ENCODE results near the gene GEMIN4. TPM values are rescaled to one million over a fixed set of nuclear protein-coding genes. Genes with fewer than 3 reads are reported as not detected.

Gene GEMIN4
- total RNA-seq, 6 experiments from 2014 or later, result 21.0 to 27.7 (median 21.7) TPM

GRCh38 chr17:725084-725483 lies 27.0 kb downstream of the GEMIN4 start:
- Mint-ChIP-seq H3K9me3 (no peaks in the 10 kb centered on the region), H3K27me3 (ENCODE audit: insufficient read depth) (no peaks in the 10 kb centered on the region; the same call in 1 of the 2 replicates), H3K4me1 (ENCODE audit: low read depth) (no peaks in the 10 kb centered on the region), H3K27ac (no peak overlapping the region), H3K36me3 (ENCODE audit: low read depth) (no peaks in the 10 kb centered on the region), H3K4me3 (no peak overlapping the region)
- no peak for TF ChIP-seq CTCF (IDR thresholded peaks at IDR 0.05)
- no peak for DNase-seq

GRCh38 chr17:721540-721937 lies 30.5 kb downstream of the GEMIN4 start:
- DNase-seq, result no peak
- Mint-ChIP-seq H3K9me3 (no peaks in the 10 kb centered on the region), H3K4me3 (no peak overlapping the region), H3K36me3 (ENCODE audit: low read depth) (no peaks in the 10 kb centered on the region), H3K4me1 (ENCODE audit: low read depth) (0 out of 2 replicates have a peak, but pooled peaks cover 5% of the 10 kb centered on the region), H3K27ac (no peak overlapping the region), H3K27me3 (ENCODE audit: insufficient read depth) (no peaks in the 10 kb centered on the region; the same call in 1 of the 2 replicates)
- no peak for TF ChIP-seq CTCF (IDR thresholded peaks at IDR 0.05)

GRCh38 chr17:720706-721539 lies 31.1 kb downstream of the GEMIN4 start:
- Mint-ChIP-seq H3K27ac (no peak overlapping the region), H3K36me3 (ENCODE audit: low read depth) (no peaks in the 10 kb centered on the region), H3K4me3 (no peak overlapping the region), H3K4me1 (ENCODE audit: low read depth) (0 out of 2 replicates have a peak, but pooled peaks cover 5% of the 10 kb centered on the region), H3K9me3 (no peaks in the 10 kb centered on the region), H3K27me3 (ENCODE audit: insufficient read depth) (no peaks in the 10 kb centered on the region; the same call in 1 of the 2 replicates)
- TF ChIP-seq CTCF (IDR thresholded peaks at IDR 0.05), result no peak
- DNase-seq, result no peak

GRCh38 chr17:718075-718474 lies 34.0 kb downstream of the GEMIN4 start:
- no peak overlapping the region for H3K4me3 Mint-ChIP-seq
- peaks cover 17% of the 10 kb centered on the region for H3K4me1 Mint-ChIP-seq (ENCODE audit: low read depth)
- no peaks in the 10 kb centered on the region; the same call in 1 of the 2 replicates for H3K27me3 Mint-ChIP-seq (ENCODE audit: insufficient read depth)
- H3K9me3 Mint-ChIP-seq, result no peaks in the 10 kb centered on the region
- TF ChIP-seq CTCF (IDR thresholded peaks at IDR 0.05), result no peak
- no peak overlapping the region for H3K27ac Mint-ChIP-seq
- peaks cover 9% of the 10 kb centered on the region for H3K36me3 Mint-ChIP-seq (ENCODE audit: low read depth)
- DNase-seq, result no peak

GRCh38 chr17:708132-708531 lies 43.9 kb downstream of the GEMIN4 start:
- H3K9me3 Mint-ChIP-seq, result no peaks in the 10 kb centered on the region
- peaks cover 19% of the 10 kb centered on the region for H3K36me3 Mint-ChIP-seq (ENCODE audit: low read depth)
- H3K27me3 Mint-ChIP-seq (ENCODE audit: insufficient read depth), result no peaks in the 10 kb centered on the region
- DNase-seq, result no peak
- TF ChIP-seq CTCF (IDR thresholded peaks at IDR 0.05), result no peak
- no peak overlapping the region for H3K27ac Mint-ChIP-seq
- H3K4me3 Mint-ChIP-seq, result no peak overlapping the region
- H3K4me1 Mint-ChIP-seq (ENCODE audit: low read depth), result peaks cover 32% of the 10 kb centered on the region

Data from HFFc6 (cell line).